ENCODE data around the gene GULP1. TPM values are rescaled to one million over a fixed set of nuclear protein-coding genes. Genes with fewer than 3 reads are reported as not detected.
"Not testable (repeated sequence)": the region's sequence is repeated elsewhere in the genome, so short reads cannot be mapped to it uniquely, and the experiment has no call there.

GULP1 gene
- total RNA-seq, 1 donor from 2014 or later = 4.6 TPM

GRCh38 chr2:188605609-188606584 lies 314.2 kb downstream of the GULP1 start:
- intact Hi-C loops (cut with micrococcal nuclease); ATAC-seq; DNase-seq: not testable (repeated sequence)

GRCh38 chr2:188606596-188606995 lies 314.9 kb downstream of the GULP1 start:
- intact Hi-C loops (cut with micrococcal nuclease); DNase-seq; ATAC-seq: not testable (repeated sequence)

- ATAC-seq = no peak
- DNase-seq = no peak
- intact Hi-C loops (cut with micrococcal nuclease) = no loop called here
These were observed 315.8 kb downstream of the GULP1 start for GRCh38 chr2:188607501-188607900.

GRCh38 chr2:188609321-188610049 lies 317.8 kb downstream of the GULP1 start:
- intact Hi-C loops (cut with micrococcal nuclease) = no loop called here
- ATAC-seq (no peak), DNase-seq (no peak)

GRCh38 chr2:188610050-188610444 lies 318.4 kb downstream of the GULP1 start:
- ATAC-seq (no peak), DNase-seq (no peak)
- intact Hi-C loops (cut with micrococcal nuclease) = no loop called here

GRCh38 chr2:188610827-188611226 lies 319.2 kb downstream of the GULP1 start:
- no peak for DNase-seq
- intact Hi-C loops (cut with micrococcal nuclease) = no loop called here
- no peak for ATAC-seq

GRCh38 chr2:188619146-188619545 lies 327.5 kb downstream of the GULP1 start:
- intact Hi-C loops (cut with micrococcal nuclease) = no loop called here
- DNase-seq = no peak
- ATAC-seq = no peak

GRCh38 chr2:188620916-188621315 lies 329.2 kb downstream of the GULP1 start:
- DNase-seq (no peak), ATAC-seq (no peak)
- intact Hi-C loops (cut with micrococcal nuclease) = no loop called here

GRCh38 chr2:188622601-188623260 lies 331.1 kb downstream of the GULP1 start:
- DNase-seq = no peak
- intact Hi-C loops (cut with micrococcal nuclease) = no loop called here
- ATAC-seq = no peak

GRCh38 chr2:188623995-188624643 lies 332.4 kb downstream of the GULP1 start:
- intact Hi-C loops (cut with micrococcal nuclease) = no loop called here
- DNase-seq (no peak), ATAC-seq (peak; percentile 50)

- ATAC-seq (no peak), DNase-seq (no peak)
- intact Hi-C loops (cut with micrococcal nuclease) = no loop called here
These were observed 335.8 kb downstream of the GULP1 start for GRCh38 chr2:188627471-188627870.

- ATAC-seq (no peak), DNase-seq (peak; percentile 17)
- intact Hi-C loops (cut with micrococcal nuclease) = no loop called here
These were observed 337.5 kb downstream of the GULP1 start for GRCh38 chr2:188628989-188629752.

- ATAC-seq (peak; percentile 39), DNase-seq (no peak)
- intact Hi-C loops (cut with micrococcal nuclease) = no loop called here
These were observed 338.3 kb downstream of the GULP1 start for GRCh38 chr2:188629753-188630527.

GRCh38 chr2:188631037-188631809 lies 339.5 kb downstream of the GULP1 start:
- no peak for ATAC-seq
- intact Hi-C loops (cut with micrococcal nuclease) = no loop called here
- no peak for DNase-seq

- no peak for ATAC-seq
- no peak for DNase-seq
- intact Hi-C loops (cut with micrococcal nuclease) = no loop called here
These were observed 343.0 kb downstream of the GULP1 start for GRCh38 chr2:188634656-188635055.
